HL-60 (cell line): ENCODE measurements around the gene SESN2.
A peak's percentile ranks its signal among the peaks of the same experiment; 100 is the strongest.

Experiments used
- DNase-seq, 2 experiments: peaks; one replicate each; pipeline ENCODE4 v3.0.0-alpha.2; 2010 to 2020; ENCODE audit warnings: low read depth in 1 of 2, low spot score in 1 of 2
- H3K27ac ChIP-seq: fragments of 250-450 bp; sonication (Bioruptor Pico); replicated peaks from 2 replicates; pipeline ENCODE4 v1.5.1; 2020; ENCODE audit warnings: mild to moderate bottlenecking, moderate library complexity
- H3K27me3 ChIP-seq: fragments of 250-450 bp; sonication (Bioruptor Pico); 2 replicates; pipeline ENCODE4 v1.5.1; 2021; ENCODE audit warnings: mild to moderate bottlenecking, moderate library complexity; ENCODE audit not compliant: insufficient read depth, poor library complexity, severe bottlenecking
- H3K4me3 ChIP-seq: replicated peaks from 2 replicates; pipeline ENCODE4 v1.5.1; 2011; ENCODE audit warnings: mild to moderate bottlenecking, control low read depth, low read length; ENCODE audit not compliant: insufficient read depth
- CTCF ChIP-seq: IDR thresholded peaks from one replicate; pipeline ENCODE4 v1.5.1; 2011; ENCODE audit warnings: low read length, control low read depth, inconsistent platforms; ENCODE audit not compliant: insufficient read depth
- GABPA ChIP-seq: IDR thresholded peaks from 2 replicates; pipeline ENCODE4 v1.6.1; 2012; ENCODE audit warnings: low read depth
- POLR2AphosphoS5 ChIP-seq: IDR thresholded peaks from 2 replicates; pipeline ENCODE4 v1.6.1; 2012; ENCODE audit warnings: low read depth
- REST ChIP-seq: IDR thresholded peaks from 2 replicates; pipeline ENCODE4 v1.6.1; 2012; ENCODE audit warnings: low read depth; ENCODE audit not compliant: insufficient replicate concordance
- SPI1 ChIP-seq: IDR thresholded peaks from 2 replicates; pipeline ENCODE4 v1.6.1; 2012; ENCODE audit warnings: low read depth, mild to moderate bottlenecking, borderline replicate concordance

The SESN2 gene

GRCh38 chr1:28259934-28260802, 850 bp downstream of the SESN2 start:
- Histone ChIP-seq H3K4me3 (peak overlapping the region; percentile 76), H3K27ac (peak overlapping the region; percentile 57), H3K27me3 (no peaks in the 10 kb centered on the region)
- TF ChIP-seq CTCF (no peak), GABPA (no peak), POLR2AphosphoS5 (no peak), SPI1 (no peak), REST (no peak)
- peak; percentile 23 to 57 for DNase-seq

GRCh38 chr1:28260803-28261174, 1.5 kb downstream of the SESN2 start:
- DNase-seq, result no peak
- H3K4me3 ChIP-seq, result no peak overlapping the region
- TF ChIP-seq CTCF (no peak), SPI1 (no peak), GABPA (no peak), REST (no peak), POLR2AphosphoS5 (no peak)
- H3K27me3 ChIP-seq, result no peaks in the 10 kb centered on the region
- no peak overlapping the region for H3K27ac ChIP-seq

- no peak for DNase-seq
- Histone ChIP-seq H3K4me3 (no peak overlapping the region), H3K27ac (no peak overlapping the region), H3K27me3 (no peaks in the 10 kb centered on the region)
- TF ChIP-seq SPI1 (no peak), GABPA (no peak), POLR2AphosphoS5 (no peak), REST (no peak), CTCF (no peak)
Measured at GRCh38 chr1:28264897-28265296, 5.6 kb downstream of the SESN2 start.
